SU-DHL-6 (cell line): ENCODE data around the gene RAD51D.

Experiments used
- CTCF ChIP-seq: fragments of 200-600 bp; sonication (generic); IDR thresholded peaks from one replicate; pipeline ENCODE4 v1.5.1; 2017; ENCODE audit warnings: antibody characterized with exemption, mild to moderate bottlenecking, low read length, moderate library complexity; ENCODE audit not compliant: insufficient read depth, poor library complexity, severe bottlenecking
- EZH2phosphoT487 ChIP-seq: fragments of 200-600 bp; sonication (generic), shearing (Covaris generic); conservative IDR thresholded peaks from 2 replicates; pipeline ENCODE4 v1.6.1; 2018; ENCODE audit warnings: mild to moderate bottlenecking, antibody characterized with exemption, low read length, moderate library complexity, mixed read lengths

GRCh38 chr17:35051579-35052240 lies 68.0 kb downstream of the RAD51D start:
- TF ChIP-seq CTCF (no peak), EZH2phosphoT487 (no peak)
